H1 (cell line): ENCODE data around the gene KIAA0319L. TPM values are rescaled to one million over a fixed set of nuclear protein-coding genes. Genes with fewer than 3 reads are reported as not detected.
A peak's percentile ranks its signal among the peaks of the same experiment; 100 is the strongest.

Source experiments
- CTCF ChIA-PET: fragments of 300-600 bp; sonication (Branson Sonifier 250); formaldehyde crosslinking; loops from one replicate; lab custom pipeline; 2021; ENCODE audit not compliant: partially characterized antibody; lab: Charles Lee
- POLR2A ChIA-PET: fragments of 300-600 bp; sonication (Branson Sonifier 250); formaldehyde crosslinking; loops from one replicate; lab custom pipeline; 2021; ENCODE audit warnings: inconsistent platforms; ENCODE audit not compliant: partially characterized antibody; lab: Charles Lee
- DNase-seq, 2 experiments: peaks; one replicate each; pipeline versions ENCODE4 v3.0.0 to v3.0.0-alpha.2; 2010 to 2022; ENCODE audit warnings: low spot score in 2 of 2, low read depth in 1 of 2, mixed read lengths in 1 of 2
- FAIRE-seq: peaks from 2 replicates; lab custom pipeline; 2011; peaks lifted over from hg19 to GRCh38; lab: Jason Lieb, UNC
- H2AFZ ChIP-seq: 2 replicates; pipeline ENCODE4 v1.8.1; 2012; ENCODE audit warnings: low read length, inconsistent platforms
- H2AK5ac ChIP-seq: 2 replicates; pipeline ENCODE4 v1.6.1; 2013; ENCODE audit warnings: low read depth, low read length
- H2BK120ac ChIP-seq: replicated peaks from 2 replicates; pipeline ENCODE3; 2013; ENCODE audit warnings: low read depth, low read length, inconsistent platforms
- H2BK12ac ChIP-seq: 2 replicates; pipeline ENCODE4 v1.6.1; 2013; ENCODE audit warnings: low read depth, low read length
- H2BK15ac ChIP-seq: 2 replicates; pipeline ENCODE4 v1.6.1; 2013; ENCODE audit warnings: low read length
- H2BK20ac ChIP-seq: 2 replicates; pipeline ENCODE4 v1.6.1; 2013; ENCODE audit warnings: low read length
- H2BK5ac ChIP-seq: 2 replicates; pipeline ENCODE4 v1.6.1; 2013; ENCODE audit warnings: low read depth, low read length
- H3K14ac ChIP-seq: 2 replicates; pipeline ENCODE4 v1.6.1; 2013; ENCODE audit warnings: inconsistent platforms; ENCODE audit not compliant: insufficient read length
- H3K18ac ChIP-seq: 2 replicates; pipeline ENCODE4 v1.6.1; 2013; ENCODE audit warnings: low read length; ENCODE audit errors: extremely low read depth
- H3K23ac ChIP-seq: 2 replicates; pipeline ENCODE4 v1.6.1; 2013; ENCODE audit warnings: inconsistent platforms; ENCODE audit not compliant: insufficient read length
- H3K23me2 ChIP-seq: 2 replicates; pipeline ENCODE4 v1.6.1; 2013; ENCODE audit warnings: low read depth, low read length
- H3K27ac ChIP-seq: 2 replicates; pipeline ENCODE4 v1.6.1; 2011; ENCODE audit warnings: low read depth, low read length, inconsistent platforms
- H3K27me3 ChIP-seq, 4 experiments: replicated peaks in 1 of 4; 1 replicate in 1 of 4; 2 replicates in 3 of 4; pipeline versions ENCODE4 v1.6.1 to v1.8.1; 2011 to 2013; ENCODE audit warnings: low read length in 3 of 4, mild to moderate bottlenecking in 3 of 4, inconsistent platforms in 2 of 4, mixed read lengths in 2 of 4, moderate library complexity in 1 of 4; ENCODE audit not compliant: control insufficient read depth in 3 of 4, insufficient read depth in 3 of 4; ENCODE audit errors: extremely low read depth in 1 of 4
- H3K36me3 ChIP-seq, 4 experiments: 2 replicates each; pipeline versions ENCODE4 v1.6.1 to v1.8.1; 2011 to 2013; ENCODE audit warnings: mild to moderate bottlenecking in 4 of 4, low read length in 3 of 4, moderate library complexity in 2 of 4, control low read depth in 1 of 4, inconsistent platforms in 1 of 4; ENCODE audit not compliant: insufficient read depth in 4 of 4, control insufficient read depth in 2 of 4
- H3K4ac ChIP-seq: replicated peaks from 2 replicates; pipeline ENCODE3; 2013; ENCODE audit warnings: low read length, low read depth, mixed read lengths, inconsistent platforms; ENCODE audit not compliant: insufficient read length
- H3K4me1 ChIP-seq, 4 experiments: replicated peaks in 1 of 4; 1 replicate in 1 of 4; 2 replicates in 3 of 4; pipeline versions ENCODE4 v1.6.1 to v1.8.1; 2011 to 2013; ENCODE audit warnings: low read length in 3 of 4, inconsistent platforms in 2 of 4, mixed read lengths in 1 of 4; ENCODE audit not compliant: insufficient read depth in 4 of 4, control insufficient read depth in 3 of 4
- H3K4me2 ChIP-seq, 2 experiments: 2 replicates each; pipeline versions ENCODE4 v1.6.1 to v1.8.1; 2011 to 2013; ENCODE audit warnings: low read depth in 2 of 2, low read length in 2 of 2, control low read depth in 1 of 2, inconsistent platforms in 1 of 2, mild to moderate bottlenecking in 1 of 2; ENCODE audit not compliant: insufficient read depth in 1 of 2
- H3K4me3 ChIP-seq, 4 experiments: fragments of 200-600, 300-600 bp in 1 of 4; sonication (generic), shearing (Covaris generic), sonication (Bioruptor Twin) in 1 of 4; 2 replicates each; pipeline versions ENCODE4 v1.5.1 to v1.8.1; 2011 to 2016; ENCODE audit warnings: low read length in 4 of 4, low read depth in 3 of 4, control low read depth in 2 of 4, inconsistent platforms in 2 of 4, mild to moderate bottlenecking in 2 of 4, mixed read lengths in 1 of 4, moderate library complexity in 1 of 4; ENCODE audit not compliant: insufficient read depth in 2 of 4; ENCODE audit errors: extremely low read depth in 1 of 4
- H3K56ac ChIP-seq: replicated peaks from 2 replicates; pipeline ENCODE3; 2013; ENCODE audit warnings: low read depth, mild to moderate bottlenecking, mixed read lengths, low read length, inconsistent platforms; ENCODE audit not compliant: insufficient read length
- H3K79me1 ChIP-seq: 2 replicates; pipeline ENCODE4 v1.6.1; 2013; ENCODE audit warnings: low read depth, low read length, control low read depth
- H3K79me2 ChIP-seq, 2 experiments: 2 replicates each; pipeline versions ENCODE4 v1.6.1 to v1.8.1; 2012 to 2013; ENCODE audit warnings: low read length in 2 of 2, mild to moderate bottlenecking in 2 of 2, inconsistent platforms in 1 of 2; ENCODE audit not compliant: insufficient read depth in 2 of 2, control insufficient read depth in 1 of 2
- H3K9ac ChIP-seq, 4 experiments: replicated peaks in 1 of 4; 1 replicate in 1 of 4; 2 replicates in 3 of 4; pipeline versions ENCODE4 v1.6.1 to v1.8.1; 2011 to 2013; ENCODE audit warnings: low read depth in 3 of 4, low read length in 3 of 4, control low read depth in 2 of 4, mild to moderate bottlenecking in 2 of 4, moderate library complexity in 2 of 4, inconsistent platforms in 1 of 4; ENCODE audit errors: extremely low read depth in 1 of 4
- H3K9me3 ChIP-seq, 2 experiments: 2 replicates each; pipeline versions ENCODE4 v1.6.1 to v1.8.1; 2012 to 2013; ENCODE audit warnings: mild to moderate bottlenecking in 2 of 2, moderate library complexity in 2 of 2, control low read depth in 1 of 2, inconsistent platforms in 1 of 2, low read depth in 1 of 2, low read length in 1 of 2, mixed read lengths in 1 of 2; ENCODE audit not compliant: insufficient read depth in 2 of 2
- H4K20me1 ChIP-seq, 2 experiments: replicated peaks in 1 of 2; 2 replicates each; pipeline versions ENCODE3 to v1.8.1; 2011 to 2013; ENCODE audit warnings: inconsistent platforms in 2 of 2, low read length in 2 of 2, mild to moderate bottlenecking in 1 of 2; ENCODE audit not compliant: insufficient read depth in 2 of 2, control insufficient read depth in 1 of 2
- H4K5ac ChIP-seq: 2 replicates; pipeline ENCODE4 v1.6.1; 2013; ENCODE audit warnings: low read length, low read depth, mixed read lengths, inconsistent platforms; ENCODE audit not compliant: insufficient read length
- H4K8ac ChIP-seq: 2 replicates; pipeline ENCODE4 v1.8.0; 2013; ENCODE audit warnings: mild to moderate bottlenecking, moderate library complexity, low read length, inconsistent platforms; ENCODE audit not compliant: insufficient read depth; ENCODE audit errors: extremely low read depth
- H4K91ac ChIP-seq: replicated peaks from 2 replicates; pipeline ENCODE3; 2013; ENCODE audit warnings: low read length, mixed read lengths, inconsistent platforms; ENCODE audit not compliant: insufficient read length
- BACH1 ChIP-seq: IDR thresholded peaks from 2 replicates; pipeline ENCODE4 v1.6.1; 2012; ENCODE audit warnings: low read length, improper control_type of control experiment
- CHD1 ChIP-seq: IDR thresholded peaks from 2 replicates; pipeline ENCODE4 v1.6.1; 2012; ENCODE audit warnings: low read depth, low read length, improper control_type of control experiment
- CHD2 ChIP-seq: IDR thresholded peaks from 2 replicates; pipeline ENCODE4 v1.6.1; 2012; ENCODE audit warnings: low read length, improper control_type of control experiment
- CREB1 ChIP-seq: IDR thresholded peaks from 2 replicates; pipeline ENCODE4 v1.6.1; 2012; ENCODE audit warnings: inconsistent platforms
- EGR1 ChIP-seq: IDR thresholded peaks from 2 replicates; pipeline ENCODE4 v1.6.1; 2011; ENCODE audit warnings: low read depth, low read length, borderline replicate concordance
- NRF1 ChIP-seq: IDR thresholded peaks from 2 replicates; pipeline ENCODE4 v1.6.1; 2011; ENCODE audit warnings: mild to moderate bottlenecking, low read depth, low read length, improper control_type of control experiment
- RAD21 ChIP-seq, 2 experiments: IDR thresholded peaks in 1 of 2; conservative IDR thresholded peaks in 1 of 2; 2 replicates each; pipeline ENCODE4 v1.6.1; 2011; ENCODE audit warnings: low read depth in 2 of 2, low read length in 2 of 2, improper control_type of control experiment in 1 of 2, inconsistent platforms in 1 of 2, mild to moderate bottlenecking in 1 of 2, moderate library complexity in 1 of 2
- SAP30 ChIP-seq: fragments of 300-600 bp; sonication (generic); IDR thresholded peaks from 2 replicates; pipeline ENCODE4 v1.7.1; 2012; ENCODE audit warnings: low read length, moderate library complexity, mild to moderate bottlenecking, inconsistent platforms; ENCODE audit not compliant: insufficient read depth, insufficient replicate concordance
- TAF1 ChIP-seq: IDR thresholded peaks from 2 replicates; pipeline ENCODE4 v1.6.1; 2011; ENCODE audit warnings: mild to moderate bottlenecking, low read depth, low read length
- TCF12 ChIP-seq: IDR thresholded peaks from 2 replicates; pipeline ENCODE4 v1.6.1; 2011; ENCODE audit warnings: low read depth, mild to moderate bottlenecking, low read length
- USF2 ChIP-seq: IDR thresholded peaks from 2 replicates; pipeline ENCODE4 v1.6.1; 2011; ENCODE audit warnings: low read length, improper control_type of control experiment
- WGBS, 2 experiments: shearing (Covaris generic) in 1 of 2; methylation state at CpG; one replicate each; pipeline versions ENCODE4 v1.1.6 to v1.1.7; 2013 to 2015; ENCODE audit warnings: low lambda C conversion rate in 2 of 2, mixed read lengths in 2 of 2, inconsistent platforms in 1 of 2, low coverage in 1 of 2, missing lambda C conversion rate in 1 of 2; ENCODE audit not compliant: insufficient replicate concordance in 2 of 2, insufficient coverage in 1 of 2, insufficient read length in 1 of 2; ENCODE audit errors: extremely low coverage in 1 of 2, missing lambda C conversion rate in 1 of 2; 5-methylcytosine and 5-hydroxymethylcytosine counted together
- polyA plus RNA-seq, 7 experiments: library from polyadenylated mRNA; depleted of rRNA in 3 of 7; stranded (reverse) in 5 of 7; unstranded in 2 of 7; fragments of >200 nt in 5 of 7; fragments of 200-250 nt in 2 of 7; gene quantifications; 1 replicate in 5 of 7; 2 replicates in 1 of 7; 4 replicates in 1 of 7; pipeline versions ENCODE4 v1.2.1 to v1.2.3, GENCODE V29; 2011 to 2013; ENCODE audit warnings: missing spikeins in 2 of 7, mixed read lengths in 2 of 7
- total RNA-seq: library from RNA; stranded (reverse); fragmentation: NEBNext Ultra II Directional; extraction: Animal tissue kit (Norgen Biotek cat#: 25700); gene quantifications from 2 replicates; pipeline ENCODE4 v1.2.1, GENCODE V29; 2021

KIAA0319L gene
- total and polyA plus RNA-seq, 2 of the 8 experiments (the other 6 are each of a cell fraction or from before 2014, with no cell fraction given): 40.1 to 55.7 TPM

- Histone ChIP-seq H3K27me3 (no peaks in the 10 kb centered on the region), H2BK120ac (no peak overlapping the region), H2BK15ac (no peak overlapping the region), H3K9ac (no peak overlapping the region), H3K79me1 (peaks cover 5% of the 10 kb centered on the region), H2AFZ (no peak overlapping the region), H3K4me3 (no peak overlapping the region), H2BK12ac (no peak overlapping the region), H2AK5ac (no peak overlapping the region), H3K9me3 (peaks cover 0 to 3% of the 10 kb centered on the region in 2 experiments; a peak in 1 of 4 replicates), H4K91ac (no peak overlapping the region), H3K56ac (no peak overlapping the region), H4K5ac (no peak overlapping the region), H3K18ac (no peak overlapping the region), H3K23me2 (no peaks in the 10 kb centered on the region), H2BK5ac (peak overlapping the region; percentile 75), H3K4ac (no peak overlapping the region), H3K4me1 (peaks cover 0 to 4% (median 0%) of the 10 kb centered on the region in 4 experiments; a peak in 2 of 7 replicates), H3K14ac (no peak overlapping the region), H3K4me2 (no peak overlapping the region), H3K79me2 (peaks cover 0 to 40% of the 10 kb centered on the region in 2 experiments; a peak in 2 of 4 replicates), H2BK20ac (no peak overlapping the region), H3K27ac (no peak overlapping the region; the same call in 1 of the 2 replicates), H4K8ac (no peak overlapping the region; the same call in 1 of the 2 replicates), H4K20me1 (no peaks in the 10 kb centered on the region), H3K23ac (no peak overlapping the region), H3K36me3 (peaks cover 4 to 11% (median 6%) of the 10 kb centered on the region in 4 experiments; a peak in 6 of 8 replicates)
- FAIRE-seq (no peak), DNase-seq (no peak)
- 95% methylated on average over 2 of the region's 2 CpGs; no CpG with 5 or more reads in 1 of the 2 experiments for WGBS, 2 experiments
- ChIA-PET CTCF (interaction anchor here (0.8 to 1.6 kb wide), 3 partner anchors 10 to 86 kb away, joined by 3 to 4 read pairs (median 3); no protein-coding TSS in a partner anchor), POLR2A (interaction anchor here (1.4 kb wide), 1 partner anchor 15 kb away, joined by 5 read pairs; no protein-coding TSS in a partner anchor)
- TF ChIP-seq RAD21 (IDR thresholded peaks at IDR 0.05 in 1 of 2, conservative IDR thresholded peaks at IDR 0.05 in 1 of 2; ENCODE audit: low read depth in 2 of 2, low read length in 2 of 2): no peak
- TF ChIP-seq TCF12: no peak
- no peak for TF ChIP-seq CREB1
- no peak for TF ChIP-seq USF2
- TF ChIP-seq EGR1: no peak
- no peak for TF ChIP-seq BACH1
- no peak for TF ChIP-seq TAF1
- no peak for TF ChIP-seq CHD2
- TF ChIP-seq SAP30: no peak
- no peak for TF ChIP-seq CHD1
- no peak for TF ChIP-seq NRF1
Measured at GRCh38 chr1:35530946-35531345, 26.3 kb downstream of the KIAA0319L start.
